Hepatocyte (in vitro differentiated cells): ENCODE measurements around the gene HYAL1. TPM values are rescaled to one million over a fixed set of nuclear protein-coding genes. Genes with fewer than 3 reads are reported as not detected.
A peak's percentile ranks its signal among the peaks of the same experiment; 100 is the strongest.

ENCODE experiments used
- DNase-seq: peaks from one replicate; pipeline ENCODE4 v3.0.0-alpha.2; 2016; ENCODE audit warnings: low spot score
- H2AFZ ChIP-seq: fragments of 200-600 bp; sonication (generic); 2 replicates; pipeline ENCODE4 v1.6.0; 2016; ENCODE audit warnings: antibody characterized with exemption, mild to moderate bottlenecking
- H3K27ac ChIP-seq: fragments of 200-600 bp; sonication (generic); 2 replicates; pipeline ENCODE4 v1.5.1; 2016; ENCODE audit warnings: mild to moderate bottlenecking
- H3K27me3 ChIP-seq: fragments of 200-600 bp; sonication (generic); 2 replicates; pipeline ENCODE4 v1.6.1; 2016
- H3K36me3 ChIP-seq: fragments of 200-600 bp; sonication (generic); replicated peaks from 2 replicates; pipeline ENCODE4 v1.5.1; 2016; ENCODE audit warnings: low read depth; ENCODE audit not compliant: insufficient read depth
- H3K4me1 ChIP-seq: fragments of 200-600 bp; sonication (generic); 2 replicates; pipeline ENCODE4 v1.5.1; 2016; ENCODE audit warnings: mild to moderate bottlenecking, moderate library complexity; ENCODE audit not compliant: insufficient read depth
- H3K4me2 ChIP-seq: fragments of 200-600 bp; sonication (generic); 2 replicates; pipeline ENCODE4 v1.6.0; 2016
- H3K4me3 ChIP-seq: fragments of 200-600 bp; sonication (generic); 2 replicates; pipeline ENCODE4 v1.5.1; 2016; ENCODE audit warnings: mild to moderate bottlenecking
- H3K79me2 ChIP-seq: fragments of 200-600 bp; sonication (generic); 2 replicates; pipeline ENCODE4 v1.6.0; 2017; ENCODE audit warnings: mild to moderate bottlenecking
- H3K9me2 ChIP-seq: fragments of 200-600 bp; sonication (generic); replicated peaks from 2 replicates; pipeline ENCODE4 v1.6.0; 2017; ENCODE audit warnings: mild to moderate bottlenecking; ENCODE audit not compliant: insufficient read depth
- H3K9me3 ChIP-seq: fragments of 200-600 bp; sonication (generic); 2 replicates; pipeline ENCODE4 v1.5.1; 2016; ENCODE audit warnings: low read depth, mild to moderate bottlenecking
- H4K20me1 ChIP-seq: fragments of 200-600 bp; sonication (generic); 2 replicates; pipeline ENCODE4 v1.6.0; 2016; ENCODE audit warnings: mild to moderate bottlenecking; ENCODE audit not compliant: insufficient read depth, poor library complexity, severe bottlenecking
- EZH2 ChIP-seq: fragments of 200-600 bp; sonication (generic); IDR thresholded peaks from 2 replicates; pipeline ENCODE4 v1.6.1; 2016; ENCODE audit warnings: antibody characterized with exemption, mild to moderate bottlenecking, borderline replicate concordance
- EZH2phosphoT487 ChIP-seq: fragments of 200-600 bp; sonication (generic); IDR thresholded peaks from one replicate; pipeline ENCODE4 v1.6.1; 2018; ENCODE audit warnings: antibody characterized with exemption, mild to moderate bottlenecking, low read depth, moderate library complexity; ENCODE audit not compliant: unreplicated experiment, severe bottlenecking
- WGBS: methylation state at CpG from one replicate; pipeline ENCODE4 v1.1.6; 2016; ENCODE audit warnings: low lambda C conversion rate; ENCODE audit errors: missing lambda C conversion rate; 5-methylcytosine and 5-hydroxymethylcytosine counted together
- polyA plus RNA-seq: library from polyadenylated mRNA; unstranded; fragments of >200 nt; fragmentation: Nextera tagmentation; extraction: Ambion mirVana; gene quantifications from 2 replicates; pipeline ENCODE4 v1.2.1, GENCODE V29; 2016
- total RNA-seq: library from RNA; depleted of rRNA; stranded (reverse); fragments of >200 nt; gene quantifications from 2 replicates; pipeline ENCODE4 v1.2.3, GENCODE V29; 2014
- TF ChIP-seq, protein P1 (sequence below): fragments of 200-600 bp; sonication (generic); IDR thresholded peaks from 2 replicates; pipeline ENCODE4 v1.5.1; 2016; ENCODE audit warnings: antibody characterized with exemption, mild to moderate bottlenecking; ENCODE audit not compliant: poor library complexity

The HYAL1 gene
- total and polyA plus RNA-seq, 2 experiments from 2014 or later = 11.8 to 22.3 TPM

DNA sequence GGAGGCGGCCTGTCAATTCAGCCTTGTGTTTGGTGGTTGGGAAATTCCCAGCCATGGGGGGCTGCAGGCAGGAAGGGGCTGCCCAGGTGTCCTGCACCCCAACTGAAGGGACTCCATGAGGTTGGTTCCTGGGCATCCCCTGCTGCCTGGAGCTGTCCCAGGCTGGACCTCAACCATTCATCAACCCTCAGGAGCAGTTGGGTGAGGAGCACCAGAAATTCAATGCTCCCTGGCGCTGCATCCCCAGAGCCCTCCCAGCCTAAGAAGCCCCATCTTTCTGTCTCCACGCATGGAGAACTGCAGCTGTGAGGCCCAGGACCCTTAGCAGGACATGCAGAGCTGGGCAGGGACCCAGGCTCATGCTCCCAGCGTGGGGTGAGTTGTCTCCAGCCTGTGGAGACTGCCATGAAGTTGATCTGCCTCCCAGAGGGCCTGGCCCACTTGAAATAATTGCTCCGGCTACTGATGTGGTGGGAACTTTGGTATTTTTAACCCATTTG lies 42.4 kb downstream of the HYAL1 start:
- H3K27me3 ChIP-seq = no peaks in the 10 kb centered on the region
- H3K79me2 ChIP-seq = peaks cover 12% of the 10 kb centered on the region
- H4K20me1 ChIP-seq = no peaks in the 10 kb centered on the region
- DNase-seq = no peak
- H3K4me2 ChIP-seq = peak overlapping the region; percentile 78
- TF ChIP-seq, protein P1, sequence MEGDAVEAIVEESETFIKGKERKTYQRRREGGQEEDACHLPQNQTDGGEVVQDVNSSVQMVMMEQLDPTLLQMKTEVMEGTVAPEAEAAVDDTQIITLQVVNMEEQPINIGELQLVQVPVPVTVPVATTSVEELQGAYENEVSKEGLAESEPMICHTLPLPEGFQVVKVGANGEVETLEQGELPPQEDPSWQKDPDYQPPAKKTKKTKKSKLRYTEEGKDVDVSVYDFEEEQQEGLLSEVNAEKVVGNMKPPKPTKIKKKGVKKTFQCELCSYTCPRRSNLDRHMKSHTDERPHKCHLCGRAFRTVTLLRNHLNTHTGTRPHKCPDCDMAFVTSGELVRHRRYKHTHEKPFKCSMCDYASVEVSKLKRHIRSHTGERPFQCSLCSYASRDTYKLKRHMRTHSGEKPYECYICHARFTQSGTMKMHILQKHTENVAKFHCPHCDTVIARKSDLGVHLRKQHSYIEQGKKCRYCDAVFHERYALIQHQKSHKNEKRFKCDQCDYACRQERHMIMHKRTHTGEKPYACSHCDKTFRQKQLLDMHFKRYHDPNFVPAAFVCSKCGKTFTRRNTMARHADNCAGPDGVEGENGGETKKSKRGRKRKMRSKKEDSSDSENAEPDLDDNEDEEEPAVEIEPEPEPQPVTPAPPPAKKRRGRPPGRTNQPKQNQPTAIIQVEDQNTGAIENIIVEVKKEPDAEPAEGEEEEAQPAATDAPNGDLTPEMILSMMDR = no peak
- TF ChIP-seq EZH2phosphoT487 (no peak), EZH2 (no peak)
- no peaks in the 10 kb centered on the region for H3K9me2 ChIP-seq
- no peak overlapping the region for H3K4me3 ChIP-seq
- H3K36me3 ChIP-seq = no peaks in the 10 kb centered on the region
- peaks cover 41% of the 10 kb centered on the region for H3K4me1 ChIP-seq
- H3K27ac ChIP-seq = peak overlapping the region; percentile 97
- WGBS = 85% methylated on average over 5 of the region's 5 CpGs
- no peak overlapping the region for H2AFZ ChIP-seq
- no peaks in the 10 kb centered on the region for H3K9me3 ChIP-seq

DNA sequence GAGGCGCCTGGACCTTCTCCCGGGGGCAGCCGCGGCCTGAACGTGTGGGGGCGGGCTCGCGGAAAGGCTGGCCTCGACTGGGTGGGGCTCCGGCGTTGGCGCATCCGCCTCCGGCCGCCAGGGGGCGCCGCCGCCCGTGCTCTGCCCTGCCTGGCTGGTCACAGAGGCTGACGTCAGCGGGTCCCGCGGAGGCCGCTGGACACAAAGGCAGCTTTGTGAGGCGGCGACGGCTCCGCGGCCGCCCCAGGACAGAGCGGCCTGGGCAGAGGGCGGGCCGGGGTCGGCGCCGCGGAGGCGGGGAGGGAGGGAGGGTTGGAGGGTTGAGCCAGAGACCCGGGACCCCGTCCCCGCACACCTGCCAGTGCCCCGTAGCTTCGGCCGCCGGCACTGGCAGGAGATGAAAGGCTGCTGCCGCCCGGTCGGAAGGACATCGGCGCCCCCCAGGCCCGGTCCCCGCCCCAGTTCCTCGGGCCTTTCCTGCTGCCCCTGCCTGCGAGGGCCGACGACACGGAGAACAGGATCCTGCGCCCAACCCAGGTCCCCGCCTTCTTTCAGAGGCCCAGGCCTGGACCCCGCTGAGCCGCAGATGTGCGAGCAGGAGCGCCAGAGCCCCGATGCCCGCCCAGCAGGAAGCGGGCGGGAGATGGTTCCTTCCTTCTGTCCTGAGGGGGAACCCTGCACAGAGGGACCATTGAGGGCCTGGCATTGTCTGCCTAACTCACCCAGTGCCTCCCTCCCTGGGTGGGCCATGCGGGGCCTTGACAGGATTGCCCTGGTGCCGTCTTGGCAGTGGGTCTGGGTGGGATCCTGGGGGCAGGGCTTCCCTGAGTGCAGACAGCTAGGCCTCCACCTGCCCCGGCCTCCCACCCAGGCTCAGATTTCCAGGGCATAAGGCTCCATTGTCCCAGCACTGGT lies 43.1 kb downstream of the HYAL1 start:
- H3K9me3 ChIP-seq = no peaks in the 10 kb centered on the region
- no peaks in the 10 kb centered on the region for H4K20me1 ChIP-seq
- H3K4me2 ChIP-seq = peak overlapping the region; percentile 78
- H3K4me1 ChIP-seq = peaks cover 34% of the 10 kb centered on the region
- WGBS = 13% methylated on average over 18 of the region's 70 CpGs
- peak overlapping the region; percentile 97 for H3K27ac ChIP-seq
- no peaks in the 10 kb centered on the region for H3K9me2 ChIP-seq
- peaks cover 12% of the 10 kb centered on the region for H3K79me2 ChIP-seq
- no peaks in the 10 kb centered on the region for H3K27me3 ChIP-seq
- H3K4me3 ChIP-seq = peak overlapping the region; percentile 40
- H2AFZ ChIP-seq = peak overlapping the region; percentile 32
- TF ChIP-seq EZH2phosphoT487 (no peak), EZH2 (no peak)
- TF ChIP-seq, protein P1 = peak; percentile 99
- DNase-seq = peak; percentile 97
- H3K36me3 ChIP-seq = no peaks in the 10 kb centered on the region

DNA sequence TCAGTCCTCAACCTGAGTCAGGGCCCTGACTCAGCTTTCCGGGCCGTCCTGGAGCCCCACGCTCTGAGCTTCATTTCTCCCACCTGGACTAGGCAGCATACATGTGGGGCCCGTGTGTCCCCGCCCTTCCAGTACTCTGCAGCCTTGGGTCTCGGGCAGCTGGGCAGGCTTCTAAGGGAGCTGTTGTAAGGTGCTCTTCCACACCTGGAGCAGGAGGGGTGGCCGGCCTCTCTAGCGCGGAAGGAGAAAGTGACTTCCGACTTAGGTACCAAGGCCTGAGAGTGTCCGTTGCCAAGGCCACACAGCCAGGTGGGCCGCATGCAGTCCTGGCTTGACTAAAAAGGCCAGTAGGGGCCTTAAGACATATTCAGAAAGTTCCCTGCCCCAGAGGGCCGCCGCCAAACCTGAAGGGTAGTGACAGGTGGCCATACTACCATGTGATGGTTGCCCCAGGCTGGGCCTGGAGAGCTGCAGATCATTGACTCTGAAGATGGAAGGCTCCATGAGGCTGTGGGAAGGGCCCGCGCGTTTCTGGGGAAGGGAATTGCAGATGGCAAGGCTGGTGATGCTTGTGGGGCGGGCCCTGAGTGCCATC lies 43.8 kb downstream of the HYAL1 start:
- Histone ChIP-seq H4K20me1 (no peaks in the 10 kb centered on the region), H3K27ac (peak overlapping the region; percentile 97), H3K4me1 (peaks cover 30% of the 10 kb centered on the region), H3K4me2 (peak overlapping the region; percentile 78), H3K27me3 (no peaks in the 10 kb centered on the region), H3K4me3 (no peak overlapping the region), H3K9me3 (no peaks in the 10 kb centered on the region), H3K79me2 (peaks cover 12% of the 10 kb centered on the region), H3K36me3 (no peaks in the 10 kb centered on the region), H3K9me2 (no peaks in the 10 kb centered on the region), H2AFZ (no peak overlapping the region)
- no peak for DNase-seq
- TF ChIP-seq, protein P1 = no peak
- no peak for TF ChIP-seq EZH2
- no peak for TF ChIP-seq EZH2phosphoT487
- WGBS = 66% methylated on average over 18 of the region's 18 CpGs
